WI38 (cell line): ENCODE data around the gene CDK17.

Experiments
- H3K4me3 ChIP-seq: 2 replicates; pipeline ENCODE4 v1.5.1; 2011; ENCODE audit warnings: low read depth, mild to moderate bottlenecking, control low read depth, low read length
- TF ChIP-seq, protein P1 (sequence below): IDR thresholded peaks from 2 replicates; pipeline ENCODE4 v1.5.1; 2012; ENCODE audit warnings: low read depth, mild to moderate bottlenecking, control low read depth, low read length

CDK17 gene

DNA sequence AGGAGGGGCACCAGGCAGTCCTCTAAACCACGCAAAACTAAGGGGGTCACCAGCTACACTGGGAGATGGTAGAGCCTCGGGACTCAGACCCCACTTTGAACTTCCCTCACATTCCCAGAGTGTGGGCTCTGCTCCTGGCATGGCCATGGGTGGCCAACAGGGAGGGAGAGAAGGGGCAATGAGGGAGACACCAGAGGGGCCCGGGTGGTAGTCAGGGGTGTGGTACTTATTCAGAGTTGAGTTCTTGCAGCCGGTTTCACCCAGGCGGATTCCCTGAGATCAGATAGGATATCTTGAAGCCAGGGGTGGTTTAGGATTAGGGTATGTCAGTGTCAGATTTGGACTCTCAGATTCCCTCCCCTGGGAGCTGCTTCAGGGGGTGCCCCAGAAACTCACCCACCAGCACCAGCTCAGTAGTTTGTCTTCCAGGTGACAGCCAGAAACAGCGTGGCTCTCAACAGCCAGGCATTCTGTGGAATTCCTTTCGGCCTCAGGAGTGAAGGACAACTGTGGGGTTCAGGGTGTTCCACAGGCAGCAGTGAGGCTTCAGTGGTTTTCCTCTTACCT, 150.0 kb downstream of the CDK17 start:
- no peak overlapping the region for H3K4me3 ChIP-seq
- TF ChIP-seq, protein P1, sequence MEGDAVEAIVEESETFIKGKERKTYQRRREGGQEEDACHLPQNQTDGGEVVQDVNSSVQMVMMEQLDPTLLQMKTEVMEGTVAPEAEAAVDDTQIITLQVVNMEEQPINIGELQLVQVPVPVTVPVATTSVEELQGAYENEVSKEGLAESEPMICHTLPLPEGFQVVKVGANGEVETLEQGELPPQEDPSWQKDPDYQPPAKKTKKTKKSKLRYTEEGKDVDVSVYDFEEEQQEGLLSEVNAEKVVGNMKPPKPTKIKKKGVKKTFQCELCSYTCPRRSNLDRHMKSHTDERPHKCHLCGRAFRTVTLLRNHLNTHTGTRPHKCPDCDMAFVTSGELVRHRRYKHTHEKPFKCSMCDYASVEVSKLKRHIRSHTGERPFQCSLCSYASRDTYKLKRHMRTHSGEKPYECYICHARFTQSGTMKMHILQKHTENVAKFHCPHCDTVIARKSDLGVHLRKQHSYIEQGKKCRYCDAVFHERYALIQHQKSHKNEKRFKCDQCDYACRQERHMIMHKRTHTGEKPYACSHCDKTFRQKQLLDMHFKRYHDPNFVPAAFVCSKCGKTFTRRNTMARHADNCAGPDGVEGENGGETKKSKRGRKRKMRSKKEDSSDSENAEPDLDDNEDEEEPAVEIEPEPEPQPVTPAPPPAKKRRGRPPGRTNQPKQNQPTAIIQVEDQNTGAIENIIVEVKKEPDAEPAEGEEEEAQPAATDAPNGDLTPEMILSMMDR: no peak

DNA sequence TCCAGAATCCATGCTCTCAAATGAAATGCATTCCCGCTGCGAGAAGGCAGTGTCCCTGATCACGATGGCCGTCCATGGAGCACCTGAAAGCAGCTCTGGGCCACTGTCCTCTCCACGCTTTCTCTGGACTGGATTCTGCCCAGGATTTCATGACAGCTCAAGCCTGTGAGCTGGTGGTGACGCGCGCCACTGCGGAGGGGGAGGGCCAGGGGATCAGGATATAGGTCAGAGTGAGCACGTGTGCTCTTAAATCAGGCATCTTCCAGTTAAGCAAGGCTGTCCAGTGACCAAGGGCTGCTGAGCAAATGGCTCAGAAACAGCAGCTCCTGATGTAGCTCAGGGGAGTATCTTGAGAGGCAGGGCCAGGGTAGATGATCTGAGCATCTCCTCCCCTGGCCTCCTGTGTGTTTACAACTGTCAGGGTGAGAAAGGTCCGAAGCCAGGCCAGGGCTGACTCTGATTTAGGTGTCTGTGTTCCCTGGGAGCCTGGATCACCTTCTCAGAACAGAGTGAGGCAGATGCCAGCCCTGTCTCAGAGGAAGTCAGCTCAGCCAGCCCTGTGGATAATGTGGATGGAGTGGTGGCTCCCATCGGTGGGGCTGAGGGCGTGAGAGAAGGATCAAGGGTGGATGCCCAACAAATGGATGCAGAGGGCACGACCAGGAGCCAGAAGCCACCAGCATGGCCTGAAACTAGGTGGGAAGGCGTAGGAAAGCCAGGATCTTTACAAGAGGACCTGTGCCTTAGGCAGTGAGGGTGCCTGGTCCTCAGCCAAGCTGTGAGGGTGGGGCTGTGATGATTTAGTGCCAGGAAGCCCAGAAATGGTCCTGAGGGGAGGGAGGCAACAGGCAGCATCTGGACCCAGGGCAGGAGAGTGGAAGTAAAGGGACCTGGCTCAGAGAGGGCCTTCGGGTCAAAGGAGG, 150.8 kb downstream of the CDK17 start:
- H3K4me3 ChIP-seq: no peak overlapping the region
- TF ChIP-seq, protein P1: no peak

DNA sequence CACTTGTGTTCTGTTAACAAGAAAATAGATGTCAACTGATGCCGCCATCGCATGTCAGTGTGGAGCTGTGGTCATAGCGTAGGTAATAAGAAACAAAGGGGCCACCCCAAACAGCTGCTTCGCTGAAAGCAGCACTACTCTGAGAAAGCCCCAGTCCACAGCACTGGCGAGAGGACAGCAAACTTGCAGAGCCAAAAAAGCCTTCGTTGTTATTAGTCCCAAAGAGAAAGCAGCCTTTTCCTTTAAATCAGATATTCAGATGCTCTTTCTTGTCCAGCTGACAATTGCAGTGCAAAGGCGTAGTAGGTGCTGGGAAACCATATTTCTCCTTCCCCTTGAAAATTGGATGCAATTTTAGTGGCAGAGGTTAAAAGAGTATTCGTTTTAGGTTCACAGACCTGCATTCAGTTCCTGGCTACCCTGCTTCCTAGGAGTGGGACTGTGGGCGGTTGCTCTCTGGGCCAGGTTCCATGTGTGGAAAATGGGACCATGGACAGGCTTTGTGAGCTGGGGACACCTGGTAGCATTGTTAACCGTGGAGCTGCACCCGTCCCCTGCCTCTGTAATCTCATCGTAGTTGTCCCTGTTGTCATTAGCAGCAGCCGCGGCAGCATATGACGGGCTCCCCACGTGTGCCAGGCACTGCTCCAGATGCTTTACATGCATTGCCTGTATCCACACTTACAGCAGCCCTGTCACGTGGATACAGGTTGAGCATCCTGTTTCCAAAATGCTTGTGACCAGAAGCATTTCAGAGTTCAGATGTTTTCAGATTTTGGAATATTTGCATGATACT, 151.9 kb downstream of the CDK17 start:
- TF ChIP-seq, protein P1: no peak
- no peak overlapping the region for H3K4me3 ChIP-seq

DNA sequence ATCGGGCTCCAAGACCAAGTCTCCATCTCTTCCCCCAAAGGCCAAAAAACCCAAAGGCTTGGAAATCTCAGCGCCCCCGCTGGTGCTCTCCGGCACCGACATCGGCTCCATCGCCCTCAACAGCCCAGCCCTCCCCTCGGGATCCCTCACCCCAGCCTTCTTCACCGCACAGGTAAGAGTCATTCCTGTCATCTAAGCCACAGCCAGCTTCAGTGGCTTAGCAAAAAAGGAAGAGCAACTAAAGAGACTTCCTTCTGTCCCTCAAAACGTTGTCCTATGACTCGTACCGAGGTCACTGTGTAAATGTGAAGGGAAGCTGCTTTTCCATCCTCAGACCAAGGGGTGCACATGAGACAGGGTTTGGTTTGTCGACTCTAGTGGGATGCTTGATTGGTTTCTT, 152.7 kb downstream of the CDK17 start:
- TF ChIP-seq, protein P1: no peak

DNA sequence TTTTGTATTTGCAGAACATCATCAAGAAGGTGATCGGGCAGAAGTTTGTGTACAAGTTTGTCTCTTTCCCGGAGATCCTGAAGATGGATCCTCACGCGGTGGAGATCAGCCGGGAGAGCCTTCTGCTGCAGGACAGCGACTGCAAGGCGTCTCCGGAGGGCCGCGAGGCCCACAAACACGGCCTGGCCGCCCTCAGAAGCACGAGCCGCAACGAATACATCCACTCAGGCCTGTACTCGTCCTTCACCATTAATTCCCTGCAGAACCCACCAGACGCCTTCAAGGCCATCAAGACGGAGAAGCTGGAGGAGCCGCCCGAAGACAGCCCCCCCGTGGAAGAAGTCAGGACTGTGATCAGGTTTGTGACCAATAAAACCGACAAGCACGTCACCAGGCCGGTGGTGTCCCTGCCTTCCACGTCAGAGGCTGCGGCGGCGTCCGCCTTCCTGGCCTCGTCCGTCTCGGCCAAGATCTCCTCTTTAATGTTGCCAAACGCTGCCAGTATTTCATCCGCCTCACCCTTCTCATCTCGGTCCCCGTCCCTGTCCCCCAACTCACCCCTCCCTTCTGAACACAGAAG, 153.2 kb downstream of the CDK17 start:
- H3K4me3 ChIP-seq: no peak overlapping the region
- TF ChIP-seq, protein P1: no peak

More for the DNA sequence above, 152.7 kb downstream of the CDK17 start:
- H3K4me3 ChIP-seq: no peak overlapping the region

DNA sequence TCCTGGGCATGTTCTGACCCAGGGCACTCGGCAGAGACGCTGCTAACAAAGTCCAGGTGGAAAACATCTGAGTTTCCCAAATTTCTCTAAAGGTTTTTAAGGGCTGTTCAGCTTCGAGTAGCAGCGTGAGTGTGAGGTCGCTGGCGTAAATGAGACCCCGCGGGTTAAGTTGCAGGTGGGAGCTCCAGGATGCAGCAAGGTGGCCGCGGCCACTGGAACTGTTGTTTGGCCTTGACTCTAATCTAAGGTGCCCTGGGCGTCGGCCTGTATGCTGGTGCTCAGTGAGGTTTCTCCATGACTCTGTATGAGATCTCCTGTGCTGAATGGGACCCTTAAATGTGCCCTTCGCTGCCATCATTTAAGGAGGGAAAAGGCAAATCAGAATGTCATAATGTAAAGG, 155.4 kb downstream of the CDK17 start:
- TF ChIP-seq, protein P1: no peak
- H3K4me3 ChIP-seq: no peak overlapping the region
